Measurements from ENCODE around the gene USP14.

USP14 gene

DNA sequence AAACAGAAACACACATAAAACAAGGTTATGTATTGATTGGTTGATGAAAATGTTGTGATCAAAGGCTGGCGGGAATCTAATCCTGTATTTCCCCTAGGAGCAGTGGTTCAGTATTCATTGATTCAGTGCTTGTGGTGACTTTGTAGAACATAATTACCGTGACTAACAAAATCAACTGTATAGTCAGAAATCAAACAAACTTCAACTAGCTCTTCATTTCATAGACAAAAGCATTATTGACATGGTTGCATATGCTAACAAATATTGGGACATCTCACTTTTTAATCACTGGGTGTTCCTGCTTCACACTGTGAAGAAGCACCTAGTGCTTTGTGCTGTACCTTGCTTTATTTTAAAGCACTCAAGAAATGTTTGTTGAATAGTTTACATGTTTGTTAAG is 41.4 kb downstream of the USP14 start:
- peaks cover 58 to 73% of the 10 kb centered on the region in 2 experiments for H3K36me3 ChIP-seq (ENCODE audit: control insufficient read depth in 2 of 2, insufficient read depth in 1 of 2, low read length in 2 of 2)

DNA sequence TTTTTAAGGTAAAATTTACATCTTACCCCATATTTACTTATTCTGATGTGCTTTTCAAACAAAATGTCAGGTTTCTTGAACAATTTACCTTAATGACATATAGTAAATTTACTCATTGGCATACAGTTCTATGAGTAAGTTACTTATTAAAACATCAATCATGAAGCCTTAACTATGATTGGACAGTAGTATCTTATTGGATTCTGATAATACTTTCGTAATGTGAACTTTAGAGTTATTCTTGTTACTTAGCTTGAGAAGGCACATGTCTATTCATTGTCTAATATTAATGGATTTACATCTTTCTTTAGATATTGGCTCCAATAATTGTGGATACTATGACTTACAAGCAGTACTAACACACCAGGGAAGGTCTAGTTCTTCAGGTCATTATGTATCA is 51.7 kb downstream of the USP14 start:
- Histone ChIP-seq H3K9me3 (ENCODE audit: control insufficient read depth, insufficient read depth, low read depth, low read length) (no peaks in the 10 kb centered on the region), H3K4me1 (ENCODE audit: control insufficient read depth, insufficient read depth, low read length) (no peaks in the 10 kb centered on the region), H3K27ac (ENCODE audit: extremely low read depth, low read depth, low read length) (no peak overlapping the region), H3K36me3 (ENCODE audit: control insufficient read depth in 2 of 2, insufficient read depth in 1 of 2, low read length in 2 of 2) (peaks cover 66 to 79% of the 10 kb centered on the region in 2 experiments), H3K4me3 (ENCODE audit: low read depth, low read length) (no peak overlapping the region)
- TF ChIP-seq ZNF549 (tag by site-specific recombination; IDR thresholded peaks at IDR 0.05) (no peak), OSR2 (tag by site-specific recombination; IDR thresholded peaks at IDR 0.05) (no peak), ZNF529 (tag by site-specific recombination; IDR thresholded peaks at IDR 0.05; ENCODE audit: insufficient replicate concordance) (no peak), ZNF544 (tag by site-specific recombination; IDR thresholded peaks at IDR 0.05) (no peak), ZNF560 (tag by site-specific recombination; IDR thresholded peaks at IDR 0.05; ENCODE audit: borderline replicate concordance) (no peak), ZNF23 (tag by site-specific recombination; IDR thresholded peaks at IDR 0.05; ENCODE audit: borderline replicate concordance) (no peak), ZSCAN16 (tag by site-specific recombination; IDR thresholded peaks at IDR 0.05) (no peak), ZNF148 (tag by site-specific recombination; IDR thresholded peaks at IDR 0.05; ENCODE audit: borderline replicate concordance) (no peak), ZNF521 (tag by site-specific recombination; IDR thresholded peaks at IDR 0.05) (no peak), ZNF274 (IDR thresholded peaks at IDR 0.05; ENCODE audit: low read length) (no peak), ZNF274 (tag by site-specific recombination; IDR thresholded peaks at IDR 0.05; ENCODE audit: borderline replicate concordance) (no peak), ZNF645 (tag by site-specific recombination; IDR thresholded peaks at IDR 0.05) (no peak), ZBTB17 (tag by site-specific recombination; IDR thresholded peaks at IDR 0.05) (no peak), ZNF768 (tag by site-specific recombination; IDR thresholded peaks at IDR 0.05) (no peak), ZNF449 (tag by site-specific recombination; IDR thresholded peaks at IDR 0.05) (no peak), ZSCAN30 (tag by site-specific recombination; IDR thresholded peaks at IDR 0.05) (no peak), ZFHX2 (tag by site-specific recombination; conservative IDR thresholded peaks at IDR 0.05) (no peak), ZNF324 (tag by site-specific recombination; IDR thresholded peaks at IDR 0.05) (no peak)
- TF ChIP-seq, protein P1, sequence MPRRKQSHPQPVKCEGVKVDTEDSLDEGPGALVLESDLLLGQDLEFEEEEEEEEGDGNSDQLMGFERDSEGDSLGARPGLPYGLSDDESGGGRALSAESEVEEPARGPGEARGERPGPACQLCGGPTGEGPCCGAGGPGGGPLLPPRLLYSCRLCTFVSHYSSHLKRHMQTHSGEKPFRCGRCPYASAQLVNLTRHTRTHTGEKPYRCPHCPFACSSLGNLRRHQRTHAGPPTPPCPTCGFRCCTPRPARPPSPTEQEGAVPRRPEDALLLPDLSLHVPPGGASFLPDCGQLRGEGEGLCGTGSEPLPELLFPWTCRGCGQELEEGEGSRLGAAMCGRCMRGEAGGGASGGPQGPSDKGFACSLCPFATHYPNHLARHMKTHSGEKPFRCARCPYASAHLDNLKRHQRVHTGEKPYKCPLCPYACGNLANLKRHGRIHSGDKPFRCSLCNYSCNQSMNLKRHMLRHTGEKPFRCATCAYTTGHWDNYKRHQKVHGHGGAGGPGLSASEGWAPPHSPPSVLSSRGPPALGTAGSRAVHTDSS (tag by site-specific recombination; IDR thresholded peaks at IDR 0.05): no peak
- ChIA-PET CTCF (interaction anchor here (0.8 to 1.0 kb wide), 2 partner anchors 52 to 411 kb away, joined by 3 to 4 read pairs; no protein-coding TSS in a partner anchor), POLR2A (no interaction called here)

More for the DNA sequence above, 41.4 kb downstream of the USP14 start:
- ChIA-PET CTCF (interaction anchor here (0.7 to 1.6 kb wide), 3 partner anchors 8 to 640 kb away, joined by 4 read pairs; no protein-coding TSS in a partner anchor), POLR2A (no interaction called here)
- TF ChIP-seq ZNF366 (tag by site-specific recombination; conservative IDR thresholded peaks at IDR 0.05) (no peak), TRIM28 (IDR thresholded peaks at IDR 0.05; ENCODE audit: borderline replicate concordance, low read length) (no peak), HOXC10 (CRISPR knock-in tag; IDR thresholded peaks at IDR 0.05) (no peak), ZNF473 (tag by site-specific recombination; IDR thresholded peaks at IDR 0.05) (no peak), ZNF202 (tag by site-specific recombination; IDR thresholded peaks at IDR 0.05; ENCODE audit: borderline replicate concordance) (no peak), HOXA7 (CRISPR knock-in tag; IDR thresholded peaks at IDR 0.05; ENCODE audit: borderline replicate concordance) (no peak), ZNF223 (tag by site-specific recombination; IDR thresholded peaks at IDR 0.05) (no peak)
- TF ChIP-seq, protein P1 (tag by site-specific recombination; IDR thresholded peaks at IDR 0.05): no peak
- Histone ChIP-seq H3K4me3 (ENCODE audit: low read depth, low read length) (no peak overlapping the region), H3K9me3 (ENCODE audit: control insufficient read depth, insufficient read depth, low read depth, low read length) (no peaks in the 10 kb centered on the region), H3K27ac (ENCODE audit: extremely low read depth, low read depth, low read length) (no peak overlapping the region), H3K4me1 (ENCODE audit: control insufficient read depth, insufficient read depth, low read length) (no peaks in the 10 kb centered on the region)

All from HEK293 (cell line).